Eye (tissue), 1 donor: ENCODE results near the gene CFAP77.
A peak's percentile ranks its signal among the peaks of the same experiment; 100 is the strongest.
"Not testable (repeated sequence)": the region's sequence is repeated elsewhere in the genome, so short reads cannot be mapped to it uniquely, and the experiment has no call there.

ENCODE experiments used
- DNase-seq: peaks from one replicate; pipeline ENCODE4 v3.0.0-alpha.2; 2015

CFAP77 gene

DNA sequence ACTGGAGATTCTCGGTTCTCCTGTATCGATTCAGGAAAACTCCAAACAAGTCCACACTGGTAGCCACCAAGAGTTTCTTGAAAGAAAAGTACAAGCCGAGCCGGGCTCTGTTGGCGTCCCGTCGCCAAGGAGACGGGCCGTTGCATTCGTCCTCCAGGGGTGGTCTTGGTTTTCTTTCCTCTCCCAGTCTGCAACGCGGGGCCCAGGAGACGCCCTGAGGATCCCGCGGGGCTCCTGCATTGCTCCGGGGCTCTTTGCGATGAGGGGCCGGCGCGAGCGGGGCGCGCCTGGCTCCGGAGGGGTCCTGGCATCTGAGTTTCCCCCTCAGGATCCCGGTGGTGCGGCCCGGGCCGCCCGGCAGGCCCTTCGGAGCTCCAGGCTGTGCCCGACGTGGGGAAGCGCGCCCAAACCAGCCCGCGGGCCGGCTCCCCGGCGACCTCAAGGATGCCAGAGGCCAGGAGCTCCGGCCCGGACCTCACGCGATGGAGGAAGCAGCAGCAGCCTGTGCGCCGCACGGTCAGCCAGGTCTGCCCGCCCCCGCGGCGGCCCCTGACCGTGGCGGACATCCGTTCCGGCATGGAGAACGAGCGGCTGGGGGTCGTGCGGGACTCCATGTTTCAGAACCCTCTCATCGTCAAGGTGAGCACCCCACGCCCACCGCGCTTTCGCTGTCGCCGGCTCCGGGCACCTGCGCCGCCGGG is at the start of gene CFAP77:
TSS of gene CFAP77 (plus strand) at position 384 of the 701 bp plus-strand sequence. CDS start at position 445, 61 bp downstream.
- peak; percentile 83 for DNase-seq

DNA sequence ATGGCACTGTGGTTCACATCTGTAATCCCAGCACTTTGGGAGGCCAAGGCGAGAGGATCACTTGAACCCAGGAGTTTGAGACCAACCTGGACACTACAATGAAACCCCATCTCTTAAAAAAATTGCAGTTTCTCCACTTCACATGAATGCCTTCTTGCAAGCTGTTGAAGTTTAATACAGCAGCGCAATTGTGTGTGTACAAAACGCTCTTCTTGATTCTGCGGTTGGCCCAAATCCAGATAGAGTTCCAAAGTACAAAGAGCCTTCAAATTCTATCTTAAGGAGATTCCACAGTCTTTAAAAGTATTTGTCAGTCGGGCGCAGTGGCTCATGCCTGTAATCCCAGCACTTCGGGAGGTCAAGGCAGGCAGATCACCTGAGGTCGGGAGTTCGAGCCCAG is 45.9 kb upstream of the CFAP77 start:
- DNase-seq, result no peak

DNA sequence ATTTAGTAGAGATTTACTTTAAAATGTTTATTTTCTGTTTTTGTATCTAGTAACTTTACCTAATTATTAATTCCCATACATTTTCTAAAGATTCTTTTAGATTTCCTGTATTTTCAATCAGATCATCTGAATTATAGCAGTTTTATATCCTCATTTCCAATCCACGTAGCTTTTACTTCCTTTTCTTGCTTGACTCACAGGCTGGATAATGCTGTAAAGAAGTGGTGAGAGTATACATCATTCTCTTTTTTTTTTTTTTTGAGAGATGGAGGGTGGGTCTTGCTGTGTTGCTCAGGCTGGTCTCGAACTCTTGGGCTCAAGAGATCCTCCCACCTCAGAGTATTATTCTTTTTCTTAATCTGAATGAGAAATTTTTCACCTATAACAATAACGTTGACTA is 44.0 kb upstream of the CFAP77 start:
- no peak for DNase-seq

DNA sequence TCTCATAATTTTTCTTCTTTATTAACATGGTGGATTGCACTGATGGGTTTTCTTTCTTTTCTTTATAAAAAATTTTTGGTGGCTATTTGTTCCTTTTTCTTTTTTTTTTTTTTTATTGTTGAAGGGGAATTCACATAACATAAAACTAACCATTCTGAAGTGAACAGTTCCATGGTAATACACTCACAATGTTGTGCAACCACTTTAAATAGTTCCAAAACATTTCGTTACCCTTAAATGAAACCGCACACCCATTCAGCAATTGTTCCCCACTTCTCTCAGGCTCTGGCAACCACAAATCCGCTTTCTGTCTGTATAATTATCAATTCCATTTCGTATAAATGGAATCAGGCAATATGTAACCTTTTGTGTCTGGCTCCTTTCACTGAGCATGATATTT is 43.5 kb upstream of the CFAP77 start:
- no peak for DNase-seq

DNA sequence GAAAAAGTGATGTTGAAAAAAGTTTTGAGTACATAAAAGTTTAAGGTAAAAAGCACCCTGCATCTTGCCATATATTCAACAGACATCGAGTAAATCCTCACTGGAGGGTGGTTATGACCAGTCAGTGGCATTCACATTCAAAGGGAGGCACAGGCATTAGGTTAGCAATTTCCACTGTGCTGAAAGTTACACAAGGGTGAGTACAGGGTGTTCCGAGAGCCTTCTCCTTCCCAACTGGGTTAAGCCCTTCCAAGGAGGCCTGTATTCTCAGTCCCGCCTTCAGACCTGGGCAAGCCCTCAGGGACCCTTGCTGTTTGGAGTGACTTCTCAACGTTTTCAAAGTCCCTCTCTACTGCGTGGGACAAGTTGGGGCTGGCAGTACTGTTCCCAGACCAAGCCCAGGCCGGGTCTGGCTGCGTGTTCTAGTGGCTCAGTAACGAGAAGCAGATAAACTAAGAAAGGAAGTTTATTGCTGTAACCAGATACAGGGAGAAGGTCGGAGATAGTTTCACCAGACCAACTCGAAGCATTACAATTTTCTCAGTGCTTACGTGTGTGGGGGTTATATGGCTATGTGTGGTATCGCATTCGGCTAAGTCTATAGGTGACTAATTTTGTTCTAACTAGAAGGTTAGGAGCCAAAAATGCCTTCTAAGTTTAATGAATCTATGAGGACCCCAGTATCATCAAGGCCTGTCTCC is 42.2 kb upstream of the CFAP77 start:
- DNase-seq, result no peak

DNA sequence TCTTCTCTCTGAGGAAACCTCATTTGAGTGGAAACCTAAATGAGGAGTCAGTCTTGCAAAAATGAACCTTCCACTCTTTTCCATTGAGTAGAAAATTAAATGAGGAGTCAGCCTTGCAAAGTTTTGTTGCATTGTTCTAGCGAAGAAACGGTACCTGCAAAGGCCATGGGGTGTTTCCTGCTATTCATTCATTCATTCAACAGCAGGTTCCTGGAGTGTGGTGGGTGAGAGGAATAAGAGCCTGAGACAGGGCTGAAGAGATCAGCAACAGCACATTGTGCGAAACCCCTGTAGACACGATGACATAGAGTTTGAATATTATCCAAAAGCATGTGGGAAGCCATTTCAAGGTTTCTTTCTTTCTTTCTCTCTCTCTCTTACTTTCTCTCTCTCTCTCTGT is 40.6 kb upstream of the CFAP77 start:
- DNase-seq, result no peak

DNA sequence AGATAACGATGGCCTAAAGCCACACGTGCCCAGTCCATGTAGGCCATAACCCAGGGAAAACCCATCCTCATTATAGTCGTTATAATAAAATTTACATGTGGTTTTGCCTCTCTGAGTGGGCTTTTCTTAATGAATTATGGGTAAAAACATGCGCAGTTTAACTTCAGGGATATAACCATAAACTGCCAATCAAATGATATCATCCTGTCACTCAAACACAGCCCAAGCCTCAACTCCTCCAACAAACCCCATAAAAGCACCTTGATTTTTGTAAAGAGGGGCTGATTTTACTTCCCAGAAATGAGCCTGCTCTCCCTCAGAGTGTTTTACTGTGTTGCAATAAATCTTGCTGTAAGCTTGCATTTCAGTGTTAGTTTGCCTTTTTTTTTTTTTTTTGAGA is 39.4 kb upstream of the CFAP77 start:
- no peak for DNase-seq

DNA sequence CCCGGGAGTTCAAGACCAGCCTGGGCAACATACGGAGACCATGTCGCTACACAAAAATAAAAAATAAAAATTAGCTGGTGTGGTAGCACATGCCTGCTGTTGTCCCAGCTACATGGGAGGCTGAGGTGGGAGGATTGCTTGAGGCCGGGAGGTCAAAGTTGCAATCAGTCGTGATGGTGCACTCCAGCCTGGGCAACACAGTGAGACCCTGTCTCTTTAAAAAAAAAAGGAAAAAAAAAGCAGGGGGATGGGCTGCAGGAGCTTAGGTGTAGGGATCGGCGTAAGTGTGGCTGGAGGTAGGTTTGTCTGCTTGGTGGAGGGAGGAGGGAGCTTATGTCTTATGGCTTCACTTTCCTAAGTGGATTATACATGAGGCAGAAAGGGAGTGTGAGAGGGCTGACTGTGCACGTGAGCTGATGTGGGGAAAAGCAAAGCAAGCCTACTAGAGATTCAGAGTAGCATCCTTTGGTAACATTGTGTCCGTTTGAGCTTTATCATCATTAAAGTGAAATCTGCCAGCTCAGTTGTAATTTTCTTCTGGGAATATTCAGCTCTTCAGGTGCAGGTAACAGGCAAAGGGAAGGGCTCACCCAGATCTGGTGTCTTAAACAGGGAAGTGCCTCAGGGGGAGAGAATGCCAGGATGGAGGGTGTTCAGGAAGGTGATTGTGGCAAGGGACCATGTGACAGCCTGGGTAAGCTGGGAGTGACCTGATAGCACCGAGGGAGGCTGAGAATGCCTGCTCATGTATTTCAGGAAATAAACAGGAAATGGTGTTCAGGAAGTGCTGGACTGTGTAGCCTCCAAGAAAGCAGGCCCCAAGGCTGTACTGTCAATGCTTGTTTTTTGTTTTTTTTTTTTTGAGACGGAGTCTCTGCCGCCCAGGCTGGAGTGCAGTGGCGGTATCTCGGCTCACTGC is 37.6 kb upstream of the CFAP77 start:
- no peak for DNase-seq

DNA sequence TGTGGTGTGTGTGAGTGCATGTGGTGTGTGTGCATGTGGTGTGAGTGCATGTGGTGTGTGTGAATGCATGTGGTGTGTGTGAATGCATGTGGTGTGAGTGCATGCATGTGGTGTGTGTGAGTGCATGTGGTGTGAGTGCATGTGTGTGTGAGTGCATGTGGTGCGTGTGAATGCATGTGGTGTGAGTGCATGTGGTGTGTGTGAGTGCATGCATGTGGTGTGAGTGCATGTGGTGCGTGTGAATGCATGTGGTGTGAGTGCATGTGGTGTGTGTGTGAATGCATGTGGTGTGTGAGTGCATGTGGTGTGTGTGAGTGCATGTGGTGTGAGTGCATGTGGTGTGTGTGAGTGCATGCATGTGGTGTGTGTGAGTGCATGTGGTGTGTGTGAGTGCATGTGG is 32.2 kb upstream of the CFAP77 start:
- not testable (repeated sequence) for DNase-seq

DNA sequence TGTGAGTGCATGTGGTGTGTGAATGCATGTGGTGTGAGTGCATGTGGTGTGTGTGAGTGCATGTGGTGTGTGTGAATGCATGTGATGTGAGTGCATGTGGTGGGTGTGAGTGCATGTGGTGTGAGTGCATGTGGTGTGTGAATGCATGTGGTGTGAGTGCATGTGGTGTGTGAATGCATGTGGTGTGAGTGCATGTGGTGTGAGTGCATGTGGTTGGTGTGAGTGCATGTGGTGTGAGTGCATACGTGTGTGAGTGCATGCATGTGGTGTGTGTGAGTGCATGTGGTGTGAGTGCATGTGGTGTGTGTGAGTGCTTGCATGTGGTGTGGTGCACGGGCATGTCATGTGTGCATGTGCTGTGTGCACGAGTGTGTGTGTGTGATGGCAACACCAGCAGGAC is 31.6 kb upstream of the CFAP77 start:
- DNase-seq, result not testable (repeated sequence)

DNA sequence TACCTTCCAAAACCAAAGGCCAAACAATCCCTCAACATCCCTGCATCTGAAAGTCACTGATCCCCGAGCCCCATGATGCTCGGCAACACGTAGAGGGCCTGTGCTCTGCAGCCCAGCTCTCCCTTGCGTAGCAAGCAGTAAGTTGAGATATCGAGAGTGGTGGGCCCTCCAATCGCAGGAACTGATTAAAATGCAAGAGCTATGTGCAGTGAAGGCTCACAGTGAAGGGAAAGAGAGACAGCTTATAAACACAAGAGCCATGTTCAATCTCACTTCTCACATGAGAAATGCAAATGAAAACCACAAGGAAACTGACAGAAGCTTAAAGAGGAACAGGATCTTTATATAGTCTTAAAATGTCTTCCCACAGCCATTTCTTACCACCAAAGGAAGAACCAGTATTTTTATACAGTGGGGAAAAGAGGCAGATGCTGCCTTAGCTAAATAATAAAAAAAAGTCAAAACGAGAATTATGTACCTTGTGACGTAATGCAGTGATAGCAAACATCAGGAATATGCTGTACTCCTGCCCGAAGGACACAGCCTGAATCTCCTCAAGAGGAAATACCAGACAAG is 28.0 kb upstream of the CFAP77 start:
- no peak for DNase-seq

DNA sequence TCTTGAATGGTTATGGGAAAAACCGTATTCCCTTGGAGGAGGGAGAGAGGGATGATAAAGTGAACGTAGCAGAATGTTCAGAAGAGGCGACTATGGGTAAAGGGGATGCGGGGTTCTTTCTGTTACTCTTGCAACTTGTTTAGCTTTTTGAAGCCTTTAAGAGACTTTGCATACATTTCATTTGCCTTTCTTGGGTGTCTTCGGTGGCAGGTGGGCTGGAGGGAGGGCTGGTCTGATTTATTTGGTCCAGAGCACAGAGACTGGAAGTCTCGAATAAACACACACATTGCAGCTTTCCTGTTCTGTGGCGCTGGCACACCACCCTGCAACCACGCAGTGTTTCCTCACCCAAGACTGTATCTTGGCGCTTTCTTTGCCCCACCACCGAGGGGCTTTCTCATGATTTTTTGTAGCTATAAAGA is 26.5 kb upstream of the CFAP77 start:
- no peak for DNase-seq

DNA sequence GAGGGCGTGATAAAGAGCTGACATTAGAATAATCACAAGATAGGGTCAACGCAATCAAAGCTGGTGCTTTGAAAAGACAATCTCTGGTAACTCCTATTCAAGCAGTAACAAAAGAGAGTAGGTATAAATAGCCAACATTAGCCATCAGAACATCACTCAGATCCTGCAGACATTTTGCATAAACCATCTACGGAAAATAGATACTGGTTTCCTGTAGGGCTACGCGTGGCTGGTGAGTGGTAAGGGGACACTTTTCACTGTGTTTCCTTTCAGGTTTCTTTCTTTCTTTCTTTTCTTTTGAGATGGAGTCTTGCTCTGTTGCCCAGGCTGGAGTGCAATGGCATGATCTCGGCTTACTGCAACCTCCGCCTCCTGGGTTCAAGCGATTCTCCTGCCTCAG is 25.6 kb upstream of the CFAP77 start:
- DNase-seq, result no peak

DNA sequence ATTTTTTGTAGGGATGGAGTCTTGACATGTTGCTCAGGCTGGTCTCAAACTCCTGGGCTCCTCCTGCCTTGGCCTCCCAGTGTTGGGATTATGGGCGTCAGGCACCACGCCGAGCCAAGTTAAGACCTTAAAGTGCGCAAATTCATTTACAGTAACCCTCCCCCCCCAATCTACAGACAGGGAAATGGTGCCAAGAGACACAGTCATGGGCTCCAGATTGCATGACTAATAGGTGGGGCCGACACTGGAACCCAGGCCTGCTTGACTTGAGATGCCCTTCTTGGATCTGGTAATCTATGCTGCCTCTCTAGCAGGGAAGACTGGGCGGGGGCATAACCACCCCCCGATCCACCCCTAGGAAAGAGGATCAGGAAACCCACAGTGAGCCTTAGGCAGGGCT is 22.9 kb upstream of the CFAP77 start:
- no peak for DNase-seq

DNA sequence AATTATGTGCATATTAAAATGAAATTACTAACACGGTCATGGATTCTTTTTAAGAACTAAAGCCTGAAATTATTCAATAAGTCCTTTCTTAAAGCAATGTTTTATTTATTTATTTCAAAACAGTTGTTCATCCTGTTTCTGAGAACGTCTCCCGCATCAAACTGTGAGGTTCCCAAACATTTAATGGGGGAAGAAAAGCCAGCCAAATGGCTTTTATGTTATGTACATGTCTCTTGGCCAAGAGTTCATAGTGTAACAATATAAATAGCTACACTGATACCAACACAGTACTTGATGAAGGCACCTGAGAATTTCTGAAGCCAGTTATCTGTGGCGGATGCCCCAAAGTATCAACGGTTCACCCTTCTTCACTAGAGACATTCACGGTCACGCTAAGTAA is 19.0 kb upstream of the CFAP77 start:
- DNase-seq, result no peak

DNA sequence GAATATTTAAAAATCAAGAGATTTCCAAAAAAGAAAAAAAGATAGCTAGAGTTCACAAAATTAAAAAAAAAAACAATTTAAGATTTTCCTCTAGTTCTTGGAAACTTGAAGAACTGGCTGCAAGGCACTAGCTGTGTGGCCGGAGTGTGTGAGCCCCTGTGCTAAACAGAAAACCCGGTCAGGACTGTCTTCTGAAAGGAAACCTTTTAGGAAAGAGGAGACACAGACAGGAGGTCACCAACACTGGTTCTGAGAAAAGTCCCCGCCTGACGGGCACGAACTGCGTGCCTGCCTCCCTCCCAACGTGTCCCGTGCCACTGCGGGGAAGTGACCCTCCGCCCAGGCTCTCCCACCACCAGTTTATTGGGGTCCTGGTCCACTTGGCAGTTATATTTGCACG is 18.6 kb upstream of the CFAP77 start:
- no peak for DNase-seq

DNA sequence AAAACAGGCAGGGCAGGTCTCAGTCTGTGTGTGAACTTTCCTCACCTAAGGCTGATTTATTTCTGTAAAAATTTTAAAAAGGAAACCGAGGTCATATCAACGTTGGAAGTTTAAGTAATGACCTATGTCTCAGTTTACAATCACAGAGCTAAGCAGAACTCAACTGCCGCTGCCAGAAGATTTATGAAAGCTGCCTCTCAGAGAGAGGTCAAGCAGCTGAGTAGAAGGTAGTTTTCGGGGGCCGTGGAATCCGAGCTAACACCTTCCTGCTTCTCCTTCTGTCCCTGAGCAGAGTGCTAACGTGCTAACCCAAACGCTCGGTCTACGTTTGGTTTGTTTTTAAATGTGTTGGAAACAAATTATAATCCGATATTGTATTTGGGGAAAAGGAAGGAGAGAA is 14.5 kb upstream of the CFAP77 start:
- no peak for DNase-seq

DNA sequence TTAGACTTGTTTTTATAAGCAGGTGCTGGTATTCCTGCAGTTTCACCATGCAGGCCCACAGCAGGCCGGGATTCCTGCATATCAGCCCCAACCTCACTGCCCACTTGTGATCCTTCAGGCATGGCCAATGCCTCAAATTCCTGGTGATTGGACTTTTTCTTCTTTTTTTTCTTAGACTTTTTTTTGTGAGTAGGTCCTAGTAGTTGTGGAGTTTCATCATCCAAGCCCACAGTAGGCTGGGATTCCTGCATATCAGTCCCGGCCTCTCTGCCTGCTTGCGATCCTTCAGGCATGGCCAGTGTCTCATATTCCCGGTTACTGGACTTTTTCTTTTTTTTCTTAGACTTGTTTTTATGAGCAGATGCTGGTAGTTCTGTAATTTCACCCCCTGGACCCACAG is 8.2 kb upstream of the CFAP77 start:
- no peak for DNase-seq

DNA sequence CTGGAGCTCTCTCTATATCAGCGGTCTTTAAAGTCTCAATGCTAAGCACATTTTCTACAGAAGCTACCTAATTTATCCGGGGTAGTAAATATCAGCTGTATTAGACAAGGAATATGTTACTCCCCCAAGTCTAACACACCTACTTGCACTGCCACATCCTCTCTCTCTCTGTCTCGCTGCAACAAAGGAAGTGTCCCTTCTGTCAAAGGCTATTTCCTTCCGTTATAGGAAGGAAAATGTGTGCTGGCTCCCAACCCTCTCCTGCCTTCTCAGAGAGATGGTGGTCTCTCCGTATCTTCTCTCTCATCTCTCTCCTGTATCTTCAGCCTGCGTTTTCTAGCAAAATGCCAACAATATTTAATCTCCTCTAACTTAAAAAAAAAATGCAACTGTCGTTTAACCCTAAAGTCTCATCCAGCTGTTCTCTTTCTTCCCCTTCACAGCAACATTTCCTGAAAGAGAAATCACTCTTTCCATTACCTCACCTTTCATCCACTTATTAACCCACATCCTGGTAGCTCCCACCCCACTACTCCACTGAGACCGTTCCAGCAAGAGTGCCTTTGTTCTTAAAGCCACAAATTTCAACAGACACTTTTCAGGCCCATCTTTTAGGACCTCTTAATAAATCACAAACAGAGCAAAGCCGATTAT is 5.7 kb upstream of the CFAP77 start:
- DNase-seq, result no peak

DNA sequence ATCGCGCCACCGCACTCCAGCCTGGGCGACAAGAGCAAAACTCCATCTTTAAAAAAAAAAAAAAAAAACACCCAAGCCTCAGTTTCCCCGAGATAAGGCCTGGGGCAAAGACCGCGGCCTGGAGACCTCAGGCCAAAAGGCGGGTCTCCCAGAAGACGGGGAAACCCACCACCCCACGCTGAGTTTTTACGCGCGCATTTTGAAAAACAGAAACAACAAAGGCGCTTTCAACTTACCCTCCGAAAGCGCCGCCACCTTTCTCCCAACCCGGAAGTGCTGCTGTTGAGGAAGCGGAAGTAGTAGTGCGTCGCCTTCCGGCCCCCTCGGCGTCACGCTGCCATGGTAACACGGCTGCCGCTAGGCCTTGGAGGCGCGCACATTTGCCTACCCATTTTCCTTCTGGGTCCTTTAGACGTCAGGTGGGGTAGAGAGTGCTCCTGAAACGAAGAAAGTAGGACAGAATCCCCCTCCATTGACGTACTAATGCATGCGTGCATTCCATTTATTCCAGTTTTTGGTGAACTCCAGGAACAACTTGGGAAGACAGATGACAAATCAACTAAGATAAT is 3.4 kb upstream of the CFAP77 start, which contains the start of gene TTF1:
TSS of gene TTF1 (minus strand) at position 287 of the 569 bp plus-strand sequence. CDS start 4,019 bp downstream, outside the sequence.
- peak; percentile 96 for DNase-seq

DNA sequence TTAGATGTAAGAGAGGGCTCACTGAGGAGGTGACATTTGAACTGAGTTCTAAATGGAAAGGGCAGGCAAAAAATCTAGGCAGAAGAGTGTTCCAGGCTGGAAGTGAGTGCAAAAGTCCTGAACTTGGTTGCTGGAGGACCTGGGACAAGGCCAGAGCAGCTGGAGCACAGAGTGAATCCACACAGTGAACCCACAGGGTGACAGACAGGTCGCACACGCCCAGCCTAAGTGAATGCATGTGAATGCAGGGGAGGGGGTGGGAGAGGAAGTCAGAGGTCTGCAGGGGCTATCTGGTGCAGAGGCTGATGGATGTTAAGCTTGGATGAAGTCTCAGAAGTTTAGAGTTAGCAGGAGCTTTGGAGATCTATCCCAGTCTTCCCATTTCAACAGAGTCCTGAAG is 2.8 kb upstream of the CFAP77 start:
- no peak for DNase-seq

DNA sequence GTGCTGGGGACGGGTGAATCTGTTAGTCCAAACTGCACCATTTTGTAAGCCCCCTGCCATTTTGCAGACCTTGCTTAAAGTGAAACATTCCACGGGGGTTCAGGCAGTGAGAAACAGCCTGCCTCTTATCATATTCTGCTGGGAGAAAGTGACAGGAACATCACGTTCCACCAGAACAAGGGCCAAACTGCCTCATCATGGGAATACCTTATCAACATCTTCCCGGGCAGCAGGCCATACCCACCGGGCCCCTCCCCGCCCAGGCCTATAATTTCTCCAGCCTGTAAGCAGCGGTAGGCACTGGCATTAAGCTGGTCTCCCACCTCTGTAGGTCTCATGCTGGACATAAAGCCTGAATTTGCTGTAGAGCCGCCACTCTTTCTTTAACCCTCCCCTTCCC is 1.5 kb upstream of the CFAP77 start:
- no peak for DNase-seq
